ENCODE measurements around the gene ABCC8.

ABCC8 gene

DNA sequence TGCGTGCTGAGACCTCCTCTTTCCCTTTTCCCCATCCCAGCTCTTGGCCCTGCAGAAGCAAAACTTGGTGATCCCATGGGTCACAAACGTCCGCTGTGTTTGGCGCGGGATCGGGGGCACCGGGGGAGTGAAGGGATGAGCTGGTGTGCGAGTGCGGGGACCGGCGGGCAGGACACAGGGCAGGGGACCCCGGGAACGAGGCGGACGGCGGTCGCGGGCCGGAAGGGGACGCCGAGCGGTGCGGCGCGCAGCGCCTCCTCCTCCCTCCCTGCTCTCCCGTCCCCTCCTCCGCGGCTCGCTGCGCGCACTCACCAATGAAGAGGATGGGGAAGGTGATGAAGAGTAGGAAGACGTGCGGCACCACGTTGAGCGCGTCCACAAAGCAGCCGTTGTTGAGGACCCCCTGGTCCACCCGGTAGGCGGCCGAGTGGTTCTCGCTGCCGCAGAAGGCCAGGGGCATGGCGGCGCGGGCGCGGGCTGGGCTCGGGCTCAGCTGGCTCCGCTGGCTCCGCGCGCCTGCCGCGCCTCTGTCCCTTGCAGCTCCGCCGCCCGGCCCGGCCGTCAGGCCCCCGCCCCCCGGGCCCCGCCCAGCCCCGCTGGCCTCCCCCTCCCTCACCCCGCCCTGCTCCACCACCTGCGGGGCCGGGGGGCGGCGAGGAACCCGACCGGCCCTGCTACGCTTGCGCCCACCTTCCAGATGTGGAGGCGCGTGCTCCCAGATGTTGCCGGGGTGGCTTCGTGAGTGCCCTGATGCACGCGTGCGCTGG lies at the start of gene ABCC8:
ABCC8 (minus strand) TSS at position 529 of the 767 bp plus-strand sequence; CDS start at position 460, 69 bp downstream.
- no peak for TF ChIP-seq CTCF (IDR thresholded peaks at IDR 0.05; ENCODE audit: low read depth, low read length, missing control alignments)
- DNase-seq (ENCODE audit: low read depth) = no peak
- H3K4me3 ChIP-seq (ENCODE audit: low read depth, low read length) = no peak within 1 kb of the TSS
- in situ Hi-C loops (cut with HindIII; ENCODE audit: low sequenced_read_pairs) = no loop called here

- H3K4me3 ChIP-seq (ENCODE audit: low read depth, low read length) = no peak overlapping the region
- in situ Hi-C loops (cut with HindIII; ENCODE audit: low sequenced_read_pairs) = no loop called here
- no peak for TF ChIP-seq CTCF (IDR thresholded peaks at IDR 0.05; ENCODE audit: low read depth, low read length, missing control alignments)
- DNase-seq (ENCODE audit: low read depth) = no peak
Observed at GRCh38 chr11:17526326-17526725, 49.7 kb upstream of the ABCC8 start.

DNA sequence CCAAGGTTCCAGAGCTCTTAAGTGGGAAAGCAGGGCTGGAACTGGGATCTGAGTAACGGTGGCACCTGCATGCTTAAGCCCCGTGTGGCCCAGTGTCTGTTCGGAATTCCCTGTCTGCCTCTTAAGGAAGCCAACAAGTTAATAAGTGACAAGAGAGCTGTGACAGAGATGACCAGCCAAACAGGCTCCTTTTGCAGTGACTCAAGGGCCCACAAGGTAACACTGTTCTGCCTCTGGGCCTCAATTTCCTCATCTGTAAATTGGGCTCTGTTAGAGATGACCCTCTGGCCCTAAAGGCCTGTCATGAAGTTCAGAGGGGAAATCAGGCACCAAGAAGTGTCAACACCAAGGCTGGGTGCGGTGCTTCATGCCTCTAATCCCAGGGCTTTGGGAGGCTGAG lies 48.9 kb upstream of the ABCC8 start:
- H3K4me3 ChIP-seq (ENCODE audit: low read depth, low read length) = no peak overlapping the region
- in situ Hi-C loops (cut with HindIII; ENCODE audit: low sequenced_read_pairs) = no loop called here
- TF ChIP-seq CTCF (IDR thresholded peaks at IDR 0.05; ENCODE audit: low read depth, low read length, missing control alignments) = no peak
- DNase-seq (ENCODE audit: low read depth) = no peak

GRCh38 chr11:17524221-17524620 lies 47.6 kb upstream of the ABCC8 start:
- DNase-seq (ENCODE audit: low read depth) = no peak
- in situ Hi-C loops (cut with HindIII; ENCODE audit: low sequenced_read_pairs) = no loop called here
- no peak for TF ChIP-seq CTCF (IDR thresholded peaks at IDR 0.05; ENCODE audit: low read depth, low read length, missing control alignments)
- no peak overlapping the region for H3K4me3 ChIP-seq (ENCODE audit: low read depth, low read length)

DNA sequence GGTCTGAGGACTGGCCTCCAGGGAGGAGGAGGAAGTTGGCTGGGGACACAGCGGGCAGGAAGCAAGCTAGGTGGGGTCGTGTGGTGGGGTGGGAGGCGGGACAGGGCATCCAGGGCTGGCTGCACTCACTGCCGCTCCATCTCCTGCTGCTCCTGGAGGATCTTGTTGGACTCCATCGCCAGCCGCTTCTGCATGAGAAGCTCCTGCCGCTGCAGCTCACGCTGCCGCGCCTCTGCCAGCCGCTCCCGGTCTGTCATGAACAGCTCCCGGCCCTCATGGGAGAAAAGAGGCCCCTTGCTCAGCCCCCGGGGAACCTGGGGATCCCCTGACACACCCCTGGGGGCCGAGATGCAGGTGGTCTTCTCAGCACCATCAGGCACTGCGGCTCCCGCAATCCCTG lies 46.0 kb upstream of the ABCC8 start:
- in situ Hi-C loops (cut with HindIII; ENCODE audit: low sequenced_read_pairs) = no loop called here
- no peak for DNase-seq (ENCODE audit: low read depth)
- H3K4me3 ChIP-seq (ENCODE audit: low read depth, low read length) = no peak overlapping the region
- TF ChIP-seq CTCF (IDR thresholded peaks at IDR 0.05; ENCODE audit: low read depth, low read length, missing control alignments) = no peak

DNA sequence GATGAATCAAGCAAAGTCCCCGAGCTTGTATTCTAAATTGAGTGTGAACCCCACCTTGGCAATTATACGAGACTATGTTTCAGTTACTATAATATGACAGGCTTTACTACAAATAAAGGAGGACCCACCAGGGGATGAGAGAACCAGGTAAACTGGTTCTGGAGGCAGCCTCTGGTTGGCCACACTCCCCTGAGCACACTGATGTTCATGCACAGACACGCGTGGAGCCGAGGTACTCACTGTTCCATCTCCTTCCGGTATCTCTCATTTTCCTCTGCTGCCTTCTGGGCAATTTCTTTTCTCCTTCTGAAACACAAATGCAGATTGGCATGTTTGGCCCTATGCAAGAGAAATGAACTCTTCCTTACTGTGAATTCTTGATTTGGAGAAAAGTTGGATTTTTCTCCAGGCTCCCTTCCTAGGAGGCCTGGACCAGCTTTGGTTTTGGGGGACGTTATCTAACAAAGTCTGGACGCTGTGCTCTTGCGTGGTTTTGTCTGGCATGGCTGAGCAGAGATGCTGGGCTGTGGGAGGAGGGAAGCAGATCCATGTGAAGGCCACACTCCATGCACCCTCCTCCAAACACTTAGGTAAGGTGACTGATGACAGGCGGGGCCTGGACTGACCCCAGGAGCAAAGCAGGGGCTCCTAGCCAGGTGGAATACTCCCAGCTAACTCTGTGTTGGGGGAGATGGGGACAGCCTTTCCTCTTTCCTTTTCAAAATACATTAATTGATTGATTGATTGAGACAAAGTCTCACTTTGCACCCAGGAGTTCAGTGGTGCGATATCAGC lies 44.7 kb upstream of the ABCC8 start:
- H3K4me3 ChIP-seq (ENCODE audit: low read depth, low read length) = no peak overlapping the region
- no peak for DNase-seq (ENCODE audit: low read depth)
- TF ChIP-seq CTCF (IDR thresholded peaks at IDR 0.05; ENCODE audit: low read depth, low read length, missing control alignments) = no peak
- in situ Hi-C loops (cut with HindIII; ENCODE audit: low sequenced_read_pairs) = no loop called here

All from astrocyte of the cerebellum (primary cell).